Thymus (tissue), 11 donors: ENCODE data around the gene MFSD11. TPM values are rescaled to one million over a fixed set of nuclear protein-coding genes. Genes with fewer than 3 reads are reported as not detected.

Source experiments
- DNase-seq, 9 donors: peaks; one replicate each; pipeline ENCODE4 v3.0.0-alpha.2; 2013; ENCODE audit warnings: low spot score in 9 of 9, low read depth in 6 of 9, missing footprints in 1 of 9
- H3K27ac ChIP-seq, 2 donors: one replicate each; pipeline ENCODE4 v1.5.1; 2013; ENCODE audit warnings: control low read depth in 1 of 2, low read depth in 1 of 2, low read length in 1 of 2, mild to moderate bottlenecking in 1 of 2, moderate library complexity in 1 of 2
- H3K27me3 ChIP-seq, 2 donors: one replicate each; pipeline ENCODE4 v1.5.1; 2013; ENCODE audit warnings: low read length in 1 of 2; ENCODE audit not compliant: control insufficient read depth in 2 of 2, insufficient read depth in 1 of 2
- H3K36me3 ChIP-seq, 2 donors: one replicate each; pipeline ENCODE4 v1.5.1; 2013; ENCODE audit warnings: low read length in 1 of 2, mild to moderate bottlenecking in 1 of 2, moderate library complexity in 1 of 2; ENCODE audit not compliant: control insufficient read depth in 2 of 2, insufficient read depth in 2 of 2
- H3K4me1 ChIP-seq, 2 donors: one replicate each; pipeline ENCODE4 v1.5.1; 2013; ENCODE audit warnings: low read length in 2 of 2; ENCODE audit not compliant: control insufficient read depth in 2 of 2, insufficient read depth in 2 of 2
- H3K4me3 ChIP-seq, 2 donors: one replicate each; pipeline ENCODE4 v1.5.1; 2013; ENCODE audit warnings: low read length in 2 of 2, control low read depth in 1 of 2, mild to moderate bottlenecking in 1 of 2
- H3K9me3 ChIP-seq, 2 donors: one replicate each; pipeline ENCODE4 v1.5.1; 2013; ENCODE audit warnings: low read length in 1 of 2, mild to moderate bottlenecking in 1 of 2; ENCODE audit not compliant: control insufficient read depth in 2 of 2, insufficient read depth in 1 of 2
- WGBS: extraction: QIAGEN DNeasy Blood & Tissue Kit; methylation state at CpG from one replicate; pipeline ENCODE4 v1.1.7; 2013; 5-methylcytosine and 5-hydroxymethylcytosine counted together
- polyA plus RNA-seq: library from polyadenylated mRNA; stranded (reverse); fragments of 200-250 nt; gene quantifications from one replicate; pipeline ENCODE4 v1.2.3, GENCODE V29; 2013
- total RNA-seq: library from RNA; stranded (reverse); fragments of 120-200 nt; gene quantifications from one replicate; pipeline ENCODE4 v1.2.4, GENCODE V29; 2013
- donor health status: healthy.

MFSD11 gene
- total and polyA plus RNA-seq, 2 donors, result 16.8 to 17.3 TPM

DNA sequence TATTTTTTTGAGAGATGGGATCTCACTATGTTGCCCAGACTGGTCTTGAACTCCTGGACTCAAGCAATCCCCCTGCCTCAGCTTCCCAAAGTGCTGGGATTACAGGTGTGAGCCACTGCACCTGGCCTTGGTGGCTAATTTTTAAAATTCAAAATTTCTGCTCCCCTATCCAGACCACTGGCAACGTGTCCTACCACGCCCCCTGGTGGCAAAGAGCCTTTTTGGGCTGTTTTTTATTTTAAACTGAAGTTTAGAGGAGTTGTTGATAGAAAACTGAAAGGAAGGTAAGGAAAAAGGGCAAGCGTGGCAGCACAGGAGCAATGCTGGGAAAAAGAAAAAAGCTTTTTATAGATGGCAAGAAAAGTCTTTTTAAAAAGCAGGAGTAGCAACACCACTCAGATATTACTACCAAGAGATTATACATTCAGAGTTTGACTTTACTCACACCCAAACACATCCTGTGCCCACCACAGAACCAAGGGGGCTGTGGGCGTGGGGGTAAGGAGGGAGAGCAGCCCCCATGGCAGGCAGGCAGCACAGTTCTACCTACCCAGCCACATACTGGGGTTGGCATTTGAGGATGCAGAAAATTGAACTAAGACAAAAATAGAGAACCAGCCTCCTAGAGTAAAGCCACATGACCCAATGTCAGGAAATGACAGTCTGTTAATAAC lies 23.0 kb upstream of the MFSD11 start:
- no peak overlapping the region for H3K4me3 ChIP-seq
- DNase-seq, result peak in 3 of 9 donors; percentile 60 to 82 (median 75)
- H3K27me3 ChIP-seq, result peaks cover 0 to 10% of the 10 kb centered on the region in 2 donors
- H3K4me1 ChIP-seq, result peaks cover 28 to 40% of the 10 kb centered on the region in 2 donors
- H3K27ac ChIP-seq, result peak overlapping the region; percentile 38 to 64
- H3K9me3 ChIP-seq, result no peaks in the 10 kb centered on the region
- H3K36me3 ChIP-seq, result peaks cover 43 to 57% of the 10 kb centered on the region in 2 donors
- 13% methylated on average over 4 of the region's 4 CpGs for WGBS

DNA sequence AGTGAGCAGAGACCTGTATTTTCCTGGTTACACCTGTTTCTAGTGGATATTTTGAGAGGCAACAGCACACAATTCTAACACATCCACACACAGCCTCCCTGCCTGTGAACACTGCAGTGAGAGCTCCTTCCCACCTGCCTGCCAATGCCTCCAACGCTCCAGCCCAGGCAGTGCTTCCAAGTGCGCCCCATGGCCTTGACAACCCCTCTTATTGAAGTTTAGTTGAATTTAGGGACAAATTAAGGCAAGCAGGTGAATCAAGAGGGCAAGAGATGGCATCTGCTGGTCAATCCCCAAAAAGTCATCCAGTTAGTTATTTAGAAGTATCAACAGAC lies 22.5 kb upstream of the MFSD11 start:
- no peak for DNase-seq
- H3K27me3 ChIP-seq, result peaks cover 0 to 6% of the 10 kb centered on the region in 2 donors
- WGBS, result 93% methylated on average over 2 of the region's 2 CpGs
- H3K36me3 ChIP-seq, result peaks cover 48 to 62% of the 10 kb centered on the region in 2 donors
- H3K4me3 ChIP-seq, result no peak overlapping the region
- H3K27ac ChIP-seq, result peak overlapping the region; percentile 38 to 64
- H3K4me1 ChIP-seq, result peaks cover 28 to 36% of the 10 kb centered on the region in 2 donors
- no peaks in the 10 kb centered on the region for H3K9me3 ChIP-seq

GRCh38 chr17:76716146-76716838 lies 21.6 kb upstream of the MFSD11 start:
- Histone ChIP-seq H3K36me3 (peaks cover 56 to 70% of the 10 kb centered on the region in 2 donors), H3K27ac (no peak overlapping the region), H3K27me3 (peaks cover 0 to 2% of the 10 kb centered on the region in 2 donors), H3K4me3 (no peak overlapping the region), H3K4me1 (peaks cover 24 to 32% of the 10 kb centered on the region in 2 donors), H3K9me3 (no peaks in the 10 kb centered on the region)
- WGBS, result 79% methylated on average over 13 of the region's 13 CpGs
- peak in 1 of 9 donors; percentile 34 for DNase-seq

DNA sequence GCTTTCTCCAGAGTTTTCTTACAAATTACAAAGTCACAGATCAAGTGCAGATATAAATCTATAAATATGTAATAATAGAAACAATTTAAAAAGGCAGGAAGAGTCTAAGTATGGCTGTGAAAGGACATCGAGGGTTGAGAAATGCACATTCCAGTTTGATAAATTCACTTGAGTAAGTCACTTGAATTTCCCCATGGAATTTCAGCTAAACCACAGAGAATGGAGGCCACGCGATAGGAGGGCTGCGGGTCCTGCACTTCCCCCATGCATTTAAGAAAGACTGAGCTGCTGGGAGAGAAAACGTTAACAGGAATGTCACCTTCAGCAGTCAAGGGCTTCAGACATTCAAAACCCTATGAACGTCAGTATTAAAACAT lies 21.1 kb upstream of the MFSD11 start:
- no peak overlapping the region for H3K27ac ChIP-seq
- no peak overlapping the region for H3K4me3 ChIP-seq
- 98% methylated on average over 6 of the region's 6 CpGs for WGBS
- peaks cover 62 to 75% of the 10 kb centered on the region in 2 donors for H3K36me3 ChIP-seq
- no peaks in the 10 kb centered on the region for H3K27me3 ChIP-seq
- DNase-seq, result no peak
- no peaks in the 10 kb centered on the region for H3K9me3 ChIP-seq
- peaks cover 21 to 30% of the 10 kb centered on the region in 2 donors for H3K4me1 ChIP-seq

- Histone ChIP-seq H3K27me3 (no peaks in the 10 kb centered on the region), H3K27ac (no peak overlapping the region), H3K9me3 (no peaks in the 10 kb centered on the region), H3K36me3 (peaks cover 74 to 84% of the 10 kb centered on the region in 2 donors), H3K4me3 (no peak overlapping the region), H3K4me1 (peaks cover 20 to 22% of the 10 kb centered on the region in 2 donors)
- WGBS, result 98% methylated on average over 16 of the region's 16 CpGs
- no peak for DNase-seq
Measured at GRCh38 chr17:76718516-76718915, 19.4 kb upstream of the MFSD11 start.

GRCh38 chr17:76720211-76720610 lies 17.7 kb upstream of the MFSD11 start:
- peaks cover 11 to 14% of the 10 kb centered on the region in 2 donors for H3K4me1 ChIP-seq
- H3K4me3 ChIP-seq, result no peak overlapping the region
- H3K36me3 ChIP-seq, result peaks cover 78 to 88% of the 10 kb centered on the region in 2 donors
- H3K27me3 ChIP-seq, result no peaks in the 10 kb centered on the region
- DNase-seq, result no peak
- H3K27ac ChIP-seq, result no peak overlapping the region
- 98% methylated on average over 9 of the region's 9 CpGs for WGBS
- no peaks in the 10 kb centered on the region for H3K9me3 ChIP-seq

DNA sequence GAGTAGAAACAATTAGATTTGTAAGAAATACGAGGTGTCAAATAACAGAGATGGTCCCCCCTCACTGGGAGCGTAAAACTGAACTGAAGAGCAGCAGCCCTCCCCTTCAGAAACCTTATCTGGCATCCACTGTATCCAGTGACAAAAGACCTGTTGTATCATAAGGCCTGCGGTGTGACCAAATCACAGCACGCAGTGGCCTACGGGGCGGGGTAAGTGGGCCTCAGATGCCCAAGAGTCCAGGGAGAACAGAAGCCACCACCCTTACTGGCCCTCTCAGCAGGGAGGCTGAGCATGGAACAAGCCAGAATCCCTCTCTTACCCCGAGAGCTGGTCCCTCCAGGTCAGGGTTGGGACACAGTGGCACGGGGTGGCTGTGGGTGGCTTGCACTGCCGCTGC lies 17.0 kb upstream of the MFSD11 start:
- DNase-seq, result no peak
- no peaks in the 10 kb centered on the region for H3K9me3 ChIP-seq
- H3K27me3 ChIP-seq, result no peaks in the 10 kb centered on the region
- H3K4me1 ChIP-seq, result peaks cover 10 to 15% of the 10 kb centered on the region in 2 donors
- peaks cover 71 to 80% of the 10 kb centered on the region in 2 donors for H3K36me3 ChIP-seq
- no peak overlapping the region for H3K4me3 ChIP-seq
- peak overlapping the region in 1 of 2 donors; percentile 5 for H3K27ac ChIP-seq
- whole genome bisulfite sequencing, result 99% methylated on average over 9 of the region's 9 CpGs

GRCh38 chr17:76721463-76721862 lies 16.5 kb upstream of the MFSD11 start:
- no peak for DNase-seq
- peaks cover 8 to 15% of the 10 kb centered on the region in 2 donors for H3K4me1 ChIP-seq
- 98% methylated on average over 10 of the region's 10 CpGs for WGBS
- no peaks in the 10 kb centered on the region for H3K27me3 ChIP-seq
- no peak overlapping the region for H3K4me3 ChIP-seq
- no peak overlapping the region for H3K27ac ChIP-seq
- H3K9me3 ChIP-seq, result no peaks in the 10 kb centered on the region
- peaks cover 66 to 75% of the 10 kb centered on the region in 2 donors for H3K36me3 ChIP-seq

GRCh38 chr17:76722279-76722678 lies 15.6 kb upstream of the MFSD11 start:
- Histone ChIP-seq H3K4me1 (peaks cover 7 to 17% of the 10 kb centered on the region in 2 donors), H3K4me3 (no peak overlapping the region), H3K9me3 (no peaks in the 10 kb centered on the region), H3K27me3 (no peaks in the 10 kb centered on the region), H3K36me3 (peaks cover 63 to 67% of the 10 kb centered on the region in 2 donors), H3K27ac (no peak overlapping the region)
- DNase-seq, result no peak
- 99% methylated on average over 8 of the region's 8 CpGs for WGBS
